22Rv1 (cell line): ENCODE data around the gene HIVEP3.

Experiments used
- H3K27ac ChIP-seq: fragments of 450-650 bp; 2 replicates; pipeline ENCODE4 v1.5.1; 2017
- ZFX ChIP-seq: fragments of 450-650 bp; IDR thresholded peaks from 2 replicates; pipeline ENCODE4 v1.6.1; 2017; ENCODE audit warnings: antibody characterized with exemption, borderline replicate concordance
- TF ChIP-seq, protein P1 (sequence below): fragments of 450-650 bp; IDR thresholded peaks from 2 replicates; pipeline ENCODE4 v1.5.1; 2017; ENCODE audit warnings: mild to moderate bottlenecking

Gene HIVEP3

DNA sequence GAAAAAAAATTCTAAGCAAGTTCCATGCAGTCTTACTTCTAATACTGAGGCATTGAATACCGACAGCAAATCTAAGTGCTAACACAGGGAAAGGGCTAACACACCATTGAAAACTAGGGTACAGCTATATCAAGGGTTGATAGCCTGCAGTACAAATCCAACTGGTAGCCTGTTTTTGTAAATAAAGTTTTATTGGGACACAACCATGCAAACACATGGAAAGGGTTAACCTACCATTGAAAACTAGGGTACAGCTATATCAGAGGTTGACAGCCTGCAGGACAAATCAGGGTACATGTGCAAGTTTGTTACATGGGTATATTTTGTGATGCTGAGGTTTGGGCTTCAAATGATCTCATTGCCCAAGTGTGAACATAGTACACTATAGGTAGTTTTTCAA is 212.9 kb downstream of the HIVEP3 start:
- H3K27ac ChIP-seq = no peak overlapping the region
- TF ChIP-seq ZFX = no peak
- TF ChIP-seq, protein P1, sequence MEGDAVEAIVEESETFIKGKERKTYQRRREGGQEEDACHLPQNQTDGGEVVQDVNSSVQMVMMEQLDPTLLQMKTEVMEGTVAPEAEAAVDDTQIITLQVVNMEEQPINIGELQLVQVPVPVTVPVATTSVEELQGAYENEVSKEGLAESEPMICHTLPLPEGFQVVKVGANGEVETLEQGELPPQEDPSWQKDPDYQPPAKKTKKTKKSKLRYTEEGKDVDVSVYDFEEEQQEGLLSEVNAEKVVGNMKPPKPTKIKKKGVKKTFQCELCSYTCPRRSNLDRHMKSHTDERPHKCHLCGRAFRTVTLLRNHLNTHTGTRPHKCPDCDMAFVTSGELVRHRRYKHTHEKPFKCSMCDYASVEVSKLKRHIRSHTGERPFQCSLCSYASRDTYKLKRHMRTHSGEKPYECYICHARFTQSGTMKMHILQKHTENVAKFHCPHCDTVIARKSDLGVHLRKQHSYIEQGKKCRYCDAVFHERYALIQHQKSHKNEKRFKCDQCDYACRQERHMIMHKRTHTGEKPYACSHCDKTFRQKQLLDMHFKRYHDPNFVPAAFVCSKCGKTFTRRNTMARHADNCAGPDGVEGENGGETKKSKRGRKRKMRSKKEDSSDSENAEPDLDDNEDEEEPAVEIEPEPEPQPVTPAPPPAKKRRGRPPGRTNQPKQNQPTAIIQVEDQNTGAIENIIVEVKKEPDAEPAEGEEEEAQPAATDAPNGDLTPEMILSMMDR = no peak

DNA sequence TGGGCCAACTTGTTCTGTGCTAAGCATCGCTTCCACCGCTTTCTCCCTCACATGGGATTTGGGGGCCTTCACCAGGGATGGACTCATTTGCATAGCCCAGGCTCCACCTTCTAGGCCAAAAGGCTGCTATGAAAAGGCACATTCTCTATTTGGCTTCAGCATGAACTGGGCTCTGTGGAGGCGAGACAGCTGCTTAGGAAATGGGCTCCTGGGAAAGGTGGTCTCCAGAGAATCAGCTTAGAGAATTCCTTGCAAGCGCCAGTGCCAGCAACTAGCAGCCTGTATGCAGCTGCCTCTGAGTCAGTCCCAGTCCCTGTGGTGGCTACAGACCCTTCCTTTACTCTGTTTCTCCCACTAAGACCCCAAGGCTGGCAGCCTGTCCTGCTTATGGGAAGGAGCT is 214.5 kb downstream of the HIVEP3 start:
- TF ChIP-seq ZFX = no peak
- TF ChIP-seq, protein P1 = no peak
- H3K27ac ChIP-seq = no peak overlapping the region

DNA sequence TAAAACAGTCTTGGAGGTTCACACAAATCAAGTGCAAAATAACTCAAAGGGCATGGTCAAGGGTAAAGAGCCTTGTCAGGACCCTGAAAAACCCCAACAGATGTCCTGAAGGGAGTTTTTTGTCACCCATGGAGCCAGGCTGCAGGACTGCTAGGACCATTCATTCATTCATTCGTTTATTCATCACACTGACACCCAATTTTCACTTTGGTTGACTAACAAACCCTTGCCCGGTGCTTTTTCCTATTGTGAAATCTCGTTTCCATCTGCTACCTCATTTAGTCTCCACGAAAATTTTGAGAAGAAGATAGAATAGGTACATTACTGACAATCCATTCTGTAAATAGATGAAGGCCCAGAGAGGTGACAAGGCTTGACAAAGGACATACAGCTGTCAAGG is 216.0 kb downstream of the HIVEP3 start:
- TF ChIP-seq ZFX = no peak
- TF ChIP-seq, protein P1 = no peak
- no peak overlapping the region for H3K27ac ChIP-seq

DNA sequence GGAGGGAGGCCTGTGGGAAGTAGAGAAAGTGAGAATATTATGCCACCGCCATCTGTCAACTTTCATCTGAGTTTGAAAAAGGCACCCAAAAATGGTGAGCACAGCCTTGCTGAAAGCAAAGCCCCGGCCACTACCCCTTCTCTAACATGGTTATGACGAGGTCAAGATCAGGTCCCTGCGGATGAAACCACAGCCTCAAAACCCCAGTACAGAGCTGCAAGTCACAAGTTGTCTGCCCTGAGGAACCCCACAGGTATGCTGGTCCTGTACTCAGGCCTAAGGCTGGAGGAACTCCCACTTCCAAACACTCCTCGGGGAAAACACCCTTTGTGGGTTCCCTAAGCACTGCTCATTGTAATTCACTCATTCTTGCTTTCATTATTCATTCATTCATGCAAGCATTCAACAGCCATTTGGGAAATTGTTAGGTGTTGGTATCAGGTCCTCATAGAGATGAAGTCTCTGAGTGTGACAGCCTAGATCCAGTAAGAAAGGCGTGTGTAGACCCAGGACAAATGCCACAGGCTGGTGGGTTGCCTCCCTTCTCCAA is 217.7 kb downstream of the HIVEP3 start:
- TF ChIP-seq, protein P1 = no peak
- TF ChIP-seq ZFX = no peak
- H3K27ac ChIP-seq = no peak overlapping the region

DNA sequence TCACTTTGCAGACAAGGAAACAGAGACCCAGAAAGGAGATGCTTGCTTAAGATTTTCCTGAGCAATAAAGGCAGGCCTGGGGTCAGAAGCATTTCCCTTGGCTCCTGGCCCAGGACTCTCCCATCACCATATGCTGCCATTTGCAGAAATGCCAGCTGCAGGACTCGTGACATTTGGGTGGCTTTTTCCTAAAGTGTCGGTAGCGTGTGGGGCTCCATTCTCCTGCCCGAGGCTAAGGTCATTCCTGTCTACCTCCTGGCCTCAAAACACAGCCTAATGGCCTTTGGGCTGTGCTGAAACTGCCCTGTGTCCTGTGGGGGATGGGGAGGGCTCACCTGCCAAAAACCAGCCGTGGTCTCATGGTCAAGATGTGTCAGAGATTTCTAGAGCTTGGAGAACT is 218.1 kb downstream of the HIVEP3 start:
- no peak overlapping the region for H3K27ac ChIP-seq
- TF ChIP-seq ZFX = no peak
- TF ChIP-seq, protein P1 = no peak

DNA sequence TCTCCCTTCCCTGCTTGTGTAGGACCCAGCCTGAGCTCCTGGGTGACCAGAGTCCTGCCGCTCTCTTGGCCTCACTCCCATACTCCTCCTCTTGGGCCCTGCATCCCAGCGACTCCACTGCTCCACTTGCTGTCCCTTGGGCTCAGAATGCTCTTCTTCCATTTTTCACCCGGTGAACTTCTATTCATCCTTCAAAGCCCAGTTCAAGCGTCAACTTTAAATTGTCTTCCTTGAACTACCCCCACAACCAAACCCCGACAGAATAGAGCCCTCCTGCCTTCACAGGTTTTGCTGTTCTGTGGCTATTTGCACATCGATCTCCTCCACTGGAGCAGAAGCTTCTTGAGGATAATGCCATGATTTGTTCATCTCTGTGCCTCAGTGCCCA is 218.9 kb downstream of the HIVEP3 start:
- H3K27ac ChIP-seq = no peak overlapping the region
- TF ChIP-seq, protein P1 = no peak
- TF ChIP-seq ZFX = no peak

DNA sequence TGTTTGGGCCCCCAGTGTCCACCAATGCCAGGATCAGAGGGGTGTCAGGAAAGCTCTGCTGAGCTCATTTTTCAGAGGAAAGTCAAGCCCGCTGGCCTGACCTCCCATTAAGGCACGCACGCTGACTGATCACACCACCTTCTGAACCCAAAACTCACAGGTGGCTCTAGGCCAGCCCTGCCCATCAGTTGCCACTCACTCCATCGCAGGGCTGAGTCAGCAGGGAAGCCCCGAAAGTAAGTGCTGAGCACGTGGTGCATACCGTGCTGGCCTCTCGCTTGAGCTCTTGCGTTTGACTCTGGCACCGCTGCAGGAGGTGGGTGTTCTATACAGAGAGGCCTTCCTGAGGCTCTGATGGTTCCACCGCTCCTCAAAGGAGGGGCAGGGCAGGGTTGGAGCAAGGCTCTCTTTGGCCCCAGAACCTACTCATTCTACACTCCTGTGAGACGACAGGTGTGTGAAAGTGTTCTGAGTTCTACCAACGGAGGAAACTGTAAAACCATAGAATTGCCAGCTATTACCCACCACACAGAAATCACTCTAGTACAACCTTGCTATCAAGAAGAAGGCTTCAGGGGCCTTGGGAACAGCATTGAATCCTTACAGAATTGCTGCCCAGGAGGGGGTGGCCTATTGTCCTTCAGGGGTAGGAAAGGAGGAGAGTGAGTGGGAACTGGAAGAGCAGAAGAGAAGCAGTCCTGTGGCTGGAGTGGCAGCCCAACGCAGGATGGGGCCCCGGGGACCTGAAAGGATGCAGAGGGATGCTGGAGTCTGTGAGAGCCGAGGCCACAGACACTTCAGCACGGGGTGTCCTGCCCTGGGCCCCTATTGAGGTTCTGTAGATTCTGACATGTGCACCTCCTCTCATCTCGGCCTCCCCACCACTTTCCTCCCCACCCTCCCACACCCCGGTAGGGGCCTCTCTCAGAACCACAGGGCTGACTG is 219.5 kb downstream of the HIVEP3 start:
- H3K27ac ChIP-seq = no peak overlapping the region
- TF ChIP-seq, protein P1 = no peak
